ENCODE results near the gene SEMA5A. TPM values are rescaled to one million over a fixed set of nuclear protein-coding genes. Genes with fewer than 3 reads are reported as not detected.

Gene SEMA5A
- total and polyA plus RNA-seq, 7 donors = 0.60 to 4.7 (median 2.8) TPM

DNA sequence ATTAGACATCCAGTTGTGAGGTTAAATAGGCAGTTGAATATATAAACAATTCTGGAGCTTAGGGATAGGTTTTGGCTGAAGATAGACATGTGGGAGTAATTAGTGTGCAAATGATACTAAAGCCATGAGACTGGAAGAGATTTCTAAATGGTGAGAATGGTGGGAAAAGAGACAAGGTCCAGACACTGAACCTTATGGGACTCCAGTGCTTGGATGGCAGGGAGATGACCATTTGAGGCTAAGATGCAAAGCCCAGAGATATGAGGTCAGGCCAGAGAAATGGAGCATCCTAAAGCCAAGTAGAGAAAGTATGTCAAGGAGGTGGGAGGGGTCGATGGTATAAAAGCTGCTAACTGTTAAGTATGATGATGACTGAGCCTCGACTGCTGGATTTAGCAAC is 115.6 kb downstream of the SEMA5A start:
- Histone ChIP-seq H3K36me3 (no peaks in the 10 kb centered on the region), H3K4me3 (no peak overlapping the region), H3K27ac (no peak overlapping the region), H3K4me1 (peaks cover 0 to 11% (median 5%) of the 10 kb centered on the region in 4 donors), H3K27me3 (no peaks in the 10 kb centered on the region), H3K9me3 (no peaks in the 10 kb centered on the region)
- intact Hi-C loops (cut with DNase I) = no loop called here
- TF ChIP-seq POLR2AphosphoS5 (IDR thresholded peaks at IDR 0.05) = no peak
- 79 to 85% methylated on average over 2 of the region's 2 CpGs for WGBS, 2 donors
- no peak for DNase-seq

DNA sequence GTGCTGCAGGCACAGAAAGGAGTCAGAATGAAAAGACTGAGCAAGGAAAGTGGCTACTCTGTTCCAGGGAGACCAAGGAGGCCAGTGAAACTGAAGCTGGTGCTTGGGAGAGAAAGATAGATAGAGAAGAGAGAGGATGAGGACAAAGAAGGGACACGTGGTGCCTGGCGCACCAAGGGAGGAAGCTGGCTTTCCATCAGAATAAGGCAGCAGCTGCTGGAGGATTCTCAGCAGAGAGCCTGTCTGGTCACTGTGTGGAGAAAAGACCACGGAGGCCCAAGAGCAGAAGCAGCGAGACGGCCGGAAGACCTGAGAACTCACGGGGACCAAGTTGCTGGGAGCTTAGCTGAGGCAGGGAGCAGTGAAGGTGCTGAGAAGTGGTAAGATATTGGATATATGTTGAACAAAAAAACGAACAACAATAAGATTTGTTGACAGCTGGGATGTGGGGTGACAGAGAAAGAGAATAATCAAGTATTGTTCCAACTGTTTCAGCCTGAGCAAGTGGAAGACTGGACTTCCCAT is 116.1 kb downstream of the SEMA5A start:
- TF ChIP-seq POLR2A (IDR thresholded peaks at IDR 0.05) = no peak
- no peak for TF ChIP-seq POLR2AphosphoS5 (IDR thresholded peaks at IDR 0.05)
- TF ChIP-seq, protein P1, sequence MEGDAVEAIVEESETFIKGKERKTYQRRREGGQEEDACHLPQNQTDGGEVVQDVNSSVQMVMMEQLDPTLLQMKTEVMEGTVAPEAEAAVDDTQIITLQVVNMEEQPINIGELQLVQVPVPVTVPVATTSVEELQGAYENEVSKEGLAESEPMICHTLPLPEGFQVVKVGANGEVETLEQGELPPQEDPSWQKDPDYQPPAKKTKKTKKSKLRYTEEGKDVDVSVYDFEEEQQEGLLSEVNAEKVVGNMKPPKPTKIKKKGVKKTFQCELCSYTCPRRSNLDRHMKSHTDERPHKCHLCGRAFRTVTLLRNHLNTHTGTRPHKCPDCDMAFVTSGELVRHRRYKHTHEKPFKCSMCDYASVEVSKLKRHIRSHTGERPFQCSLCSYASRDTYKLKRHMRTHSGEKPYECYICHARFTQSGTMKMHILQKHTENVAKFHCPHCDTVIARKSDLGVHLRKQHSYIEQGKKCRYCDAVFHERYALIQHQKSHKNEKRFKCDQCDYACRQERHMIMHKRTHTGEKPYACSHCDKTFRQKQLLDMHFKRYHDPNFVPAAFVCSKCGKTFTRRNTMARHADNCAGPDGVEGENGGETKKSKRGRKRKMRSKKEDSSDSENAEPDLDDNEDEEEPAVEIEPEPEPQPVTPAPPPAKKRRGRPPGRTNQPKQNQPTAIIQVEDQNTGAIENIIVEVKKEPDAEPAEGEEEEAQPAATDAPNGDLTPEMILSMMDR (IDR thresholded peaks at IDR 0.05) = no peak
- TF ChIP-seq EP300 (IDR thresholded peaks at IDR 0.05) = no peak
- no peaks in the 10 kb centered on the region for H3K27me3 ChIP-seq
- DNase-seq = no peak
- H3K4me1 ChIP-seq = peaks cover 0 to 11% (median 5%) of the 10 kb centered on the region in 4 donors
- H3K4me3 ChIP-seq = no peak overlapping the region
- no peaks in the 10 kb centered on the region for H3K36me3 ChIP-seq
- no peaks in the 10 kb centered on the region for H3K9me3 ChIP-seq
- no peak overlapping the region for H3K27ac ChIP-seq
- WGBS, 2 donors = 88 to 93% methylated on average over 8 of the region's 8 CpGs
- intact Hi-C loops (cut with DNase I) = no loop called here

DNA sequence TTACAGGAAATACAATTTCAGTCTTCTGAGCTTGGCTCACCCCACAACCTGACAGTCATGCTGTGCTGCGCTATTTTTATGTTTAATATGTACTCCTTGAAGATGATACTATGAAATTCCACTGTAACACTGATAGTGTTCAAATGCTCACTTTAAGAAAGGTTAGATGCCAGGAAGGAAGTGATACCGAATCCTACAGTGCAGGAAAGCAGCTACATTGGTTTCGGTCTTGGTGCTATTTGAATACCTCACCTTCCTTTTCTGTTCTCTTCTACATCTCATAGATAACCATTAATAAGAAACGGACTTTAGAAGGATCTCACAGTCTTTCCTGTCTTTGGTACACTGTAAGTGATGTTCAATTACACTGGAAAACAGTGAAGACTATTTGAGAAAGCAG is 117.6 kb downstream of the SEMA5A start:
- TF ChIP-seq POLR2AphosphoS5 (IDR thresholded peaks at IDR 0.05) (no peak), EP300 (IDR thresholded peaks at IDR 0.05) (no peak), POLR2A (IDR thresholded peaks at IDR 0.05) (no peak)
- TF ChIP-seq, protein P1 (IDR thresholded peaks at IDR 0.05) = no peak
- WGBS, 2 donors = 89 to 93% methylated on average over 4 of the region's 4 CpGs
- peaks cover 0 to 11% (median 5%) of the 10 kb centered on the region in 4 donors for H3K4me1 ChIP-seq
- no peak overlapping the region for H3K4me3 ChIP-seq
- H3K36me3 ChIP-seq = no peaks in the 10 kb centered on the region
- no peak for DNase-seq
- H3K9me3 ChIP-seq = no peaks in the 10 kb centered on the region
- no peak overlapping the region for H3K27ac ChIP-seq
- H3K27me3 ChIP-seq = no peaks in the 10 kb centered on the region
- intact Hi-C loops (cut with DNase I) = no loop called here

DNA sequence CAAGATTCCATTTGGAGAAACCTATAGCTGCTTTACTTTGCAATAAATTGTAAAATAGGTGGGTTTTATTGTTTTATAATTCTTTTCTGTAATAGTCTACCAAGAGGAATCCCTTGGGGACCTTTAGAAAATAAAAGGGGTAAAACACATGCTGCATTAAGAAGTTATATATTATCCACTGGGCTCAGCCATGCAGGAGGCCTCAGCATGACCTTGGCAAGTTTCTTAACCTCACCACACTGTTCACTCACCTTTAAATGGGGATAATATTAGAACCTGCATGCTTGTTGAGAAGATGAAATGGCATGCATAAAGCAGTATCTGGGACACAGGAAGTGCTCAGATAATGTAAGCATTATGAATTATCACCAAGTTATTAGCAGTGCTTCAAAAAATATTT is 120.2 kb downstream of the SEMA5A start:
- no peak for DNase-seq
- Histone ChIP-seq H3K9me3 (no peaks in the 10 kb centered on the region), H3K27me3 (no peaks in the 10 kb centered on the region), H3K4me1 (no peaks in the 10 kb centered on the region), H3K27ac (no peak overlapping the region), H3K4me3 (no peak overlapping the region), H3K36me3 (no peaks in the 10 kb centered on the region)
- TF ChIP-seq POLR2A (IDR thresholded peaks at IDR 0.05) (no peak), EP300 (IDR thresholded peaks at IDR 0.05) (no peak), POLR2AphosphoS5 (IDR thresholded peaks at IDR 0.05) (no peak)
- TF ChIP-seq, protein P1 (IDR thresholded peaks at IDR 0.05) = no peak
- intact Hi-C loops (cut with DNase I) = no loop called here

DNA sequence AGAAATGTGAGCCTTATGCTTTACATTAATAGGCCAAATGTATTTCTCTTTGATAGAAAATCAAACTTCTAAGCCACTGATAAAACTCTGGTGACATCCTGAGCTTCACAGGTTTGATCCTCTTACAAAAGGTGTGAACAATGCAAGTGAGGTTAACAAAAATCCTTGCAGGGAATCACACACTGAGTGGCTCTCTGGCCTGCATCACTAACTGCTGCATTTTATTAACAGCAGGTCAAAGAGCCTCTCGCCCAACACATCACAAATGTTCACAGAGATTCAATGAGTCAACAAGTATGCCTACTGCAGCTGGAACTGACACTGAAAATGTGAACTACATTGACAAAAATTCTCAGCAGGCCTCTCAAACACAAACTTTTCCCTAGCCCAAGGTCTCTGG is 122.3 kb downstream of the SEMA5A start:
- TF ChIP-seq EP300 (IDR thresholded peaks at IDR 0.05) (no peak), POLR2AphosphoS5 (IDR thresholded peaks at IDR 0.05) (no peak), POLR2A (IDR thresholded peaks at IDR 0.05) (no peak)
- TF ChIP-seq, protein P1 (IDR thresholded peaks at IDR 0.05) = no peak
- Histone ChIP-seq H3K36me3 (no peaks in the 10 kb centered on the region), H3K4me3 (no peak overlapping the region), H3K4me1 (no peaks in the 10 kb centered on the region), H3K9me3 (no peaks in the 10 kb centered on the region), H3K27me3 (no peaks in the 10 kb centered on the region), H3K27ac (no peak overlapping the region)
- 58 to 77% methylated on average over 1 of the region's 1 CpG for WGBS, 2 donors
- intact Hi-C loops (cut with DNase I) = no loop called here
- DNase-seq = no peak
